GM18502 (cell line): ENCODE results near the gene ABCD3.
"Not testable (repeated sequence)": the region's sequence is repeated elsewhere in the genome, so short reads cannot be mapped to it uniquely, and the experiment has no call there.

Experiments
- ATAC-seq: cut with Tn5 transposase; IDR thresholded peaks from one replicate; pipeline ENCODE4 v1.9.1; 2021; ENCODE audit warnings: mild to moderate bottlenecking; ENCODE audit not compliant: unreplicated experiment, poor library complexity

The ABCD3 gene

GRCh38 chr1:94543893-94544635 is 125.9 kb downstream of the ABCD3 start:
- ATAC-seq: no peak

GRCh38 chr1:94544706-94545490 is 126.7 kb downstream of the ABCD3 start:
- ATAC-seq: no peak

- ATAC-seq: no peak
Measured at GRCh38 chr1:94549706-94550105, 131.5 kb downstream of the ABCD3 start.

GRCh38 chr1:94550396-94550795 is 132.2 kb downstream of the ABCD3 start:
- ATAC-seq: no peak

GRCh38 chr1:94550800-94551241 is 132.6 kb downstream of the ABCD3 start:
- no peak for ATAC-seq

GRCh38 chr1:94551449-94551848 is 133.3 kb downstream of the ABCD3 start:
- no peak for ATAC-seq

- ATAC-seq: no peak
Measured at GRCh38 chr1:94552071-94552586, 133.9 kb downstream of the ABCD3 start.

GRCh38 chr1:94553323-94553730 is 135.1 kb downstream of the ABCD3 start:
- no peak for ATAC-seq

- ATAC-seq: no peak
Measured at GRCh38 chr1:94553931-94554330, 135.7 kb downstream of the ABCD3 start.

GRCh38 chr1:94554580-94554979 is 136.4 kb downstream of the ABCD3 start:
- no peak for ATAC-seq

GRCh38 chr1:94555091-94555490 is 136.9 kb downstream of the ABCD3 start:
- ATAC-seq: no peak

GRCh38 chr1:94559921-94560320 is 141.7 kb downstream of the ABCD3 start:
- no peak for ATAC-seq

- ATAC-seq: no peak
Measured at GRCh38 chr1:94560333-94560732, 142.1 kb downstream of the ABCD3 start.

- ATAC-seq: no peak
Measured at GRCh38 chr1:94562519-94563260, 144.5 kb downstream of the ABCD3 start.

GRCh38 chr1:94565901-94566300 is 147.7 kb downstream of the ABCD3 start:
- ATAC-seq: no peak

- not testable (repeated sequence) for ATAC-seq
Measured at GRCh38 chr1:94566436-94566835, 148.2 kb downstream of the ABCD3 start.

- ATAC-seq: not testable (repeated sequence)
Measured at GRCh38 chr1:94567975-94568607, 149.9 kb downstream of the ABCD3 start.
